Neural cell (in vitro differentiated cells): ENCODE data around the gene SLC44A2.

Experiments
- CTCF ChIP-seq: fragments of 450-650 bp; IDR thresholded peaks from 2 replicates; pipeline ENCODE4 v1.5.1; 2014; ENCODE audit warnings: antibody characterized with exemption, mild to moderate bottlenecking, moderate library complexity; ENCODE audit not compliant: poor library complexity, severe bottlenecking
- EP300 ChIP-seq: fragments of 450-650 bp; conservative IDR thresholded peaks from 2 replicates; pipeline ENCODE4 v1.6.1; 2014; ENCODE audit warnings: antibody characterized with exemption, mild to moderate bottlenecking, moderate library complexity; ENCODE audit not compliant: poor library complexity, severe bottlenecking
- EZH2 ChIP-seq: fragments of 200-600, 300-800 bp; shearing (Covaris generic), sonication (generic); IDR thresholded peaks from 2 replicates; pipeline ENCODE4 v1.6.1; 2014; ENCODE audit warnings: antibody characterized with exemption, low read length, borderline replicate concordance, mild to moderate bottlenecking; ENCODE audit not compliant: insufficient read depth, poor library complexity, severe bottlenecking
- MXI1 ChIP-seq: fragments of 450-650 bp; conservative IDR thresholded peaks from 2 replicates; pipeline ENCODE4 v1.6.1; 2014; ENCODE audit warnings: antibody characterized with exemption, mild to moderate bottlenecking; ENCODE audit not compliant: poor library complexity, severe bottlenecking
- POLR2AphosphoS5 ChIP-seq: IDR thresholded peaks from 2 replicates; pipeline ENCODE4 v1.6.1; 2012
- RAD21 ChIP-seq: fragments of 450-650 bp; conservative IDR thresholded peaks from 2 replicates; pipeline ENCODE4 v1.6.1; 2014; ENCODE audit warnings: antibody characterized with exemption, mild to moderate bottlenecking, moderate library complexity
- REST ChIP-seq: IDR thresholded peaks from 2 replicates; pipeline ENCODE4 v1.6.1; 2012; ENCODE audit warnings: borderline replicate concordance
- TAF1 ChIP-seq: IDR thresholded peaks from 2 replicates; pipeline ENCODE4 v1.6.1; 2012; ENCODE audit warnings: low read depth

- no peak for TF ChIP-seq EZH2
- no peak for TF ChIP-seq POLR2AphosphoS5
- no peak for TF ChIP-seq EP300
- no peak for TF ChIP-seq CTCF
- TF ChIP-seq RAD21, result no peak
- no peak for TF ChIP-seq REST
- TF ChIP-seq MXI1, result no peak
- no peak for TF ChIP-seq TAF1
Observed at GRCh38 chr19:10643968-10644259, 18.6 kb downstream of the SLC44A2 start.
